Loucy (cell line): Measurements from ENCODE around the gene SVEP1.
"Not testable (repeated sequence)": the region's sequence is repeated elsewhere in the genome, so short reads cannot be mapped to it uniquely, and the experiment has no call there.

ENCODE experiments used
- H2AFZ ChIP-seq: fragments of 200-600 bp; sonication (generic); 2 replicates; pipeline ENCODE4 v1.6.0; 2016; ENCODE audit warnings: antibody characterized with exemption, mild to moderate bottlenecking, low read length, moderate library complexity
- H3F3A ChIP-seq: fragments of 200-600 bp; 2 replicates; pipeline ENCODE4 v1.6.0; 2016; ENCODE audit warnings: antibody characterized with exemption, low read depth, mild to moderate bottlenecking
- H3K27me3 ChIP-seq: fragments of 200-600 bp; sonication (generic); 2 replicates; pipeline ENCODE4 v1.6.1; 2014; ENCODE audit warnings: low read length, mild to moderate bottlenecking; ENCODE audit not compliant: insufficient read depth, poor library complexity, severe bottlenecking
- H3K36me3 ChIP-seq: fragments of 200-600 bp; sonication (generic); 2 replicates; pipeline ENCODE4 v1.6.1; 2016; ENCODE audit warnings: low read length; ENCODE audit not compliant: insufficient read depth
- H3K4me1 ChIP-seq: fragments of 200-600 bp; sonication (generic); 2 replicates; pipeline ENCODE4 v1.5.1; 2014; ENCODE audit warnings: low read length, mild to moderate bottlenecking; ENCODE audit not compliant: insufficient read depth, poor library complexity, severe bottlenecking
- H3K4me2 ChIP-seq: fragments of 200-600 bp; sonication (generic); 2 replicates; pipeline ENCODE4 v1.6.0; 2014; ENCODE audit warnings: antibody characterized with exemption, low read length, low read depth, mild to moderate bottlenecking; ENCODE audit not compliant: poor library complexity, severe bottlenecking
- H3K4me3 ChIP-seq: fragments of 200-600 bp; sonication (generic); 2 replicates; pipeline ENCODE4 v1.5.1; 2014; ENCODE audit warnings: low read length, mild to moderate bottlenecking, mixed read lengths; ENCODE audit not compliant: poor library complexity, severe bottlenecking
- H3K79me2 ChIP-seq: fragments of 200-600 bp; sonication (generic); 2 replicates; pipeline ENCODE4 v1.6.1; 2014; ENCODE audit warnings: low read length; ENCODE audit not compliant: insufficient read depth
- H3K9ac ChIP-seq: fragments of 200-600 bp; sonication (generic); 2 replicates; pipeline ENCODE4 v1.6.0; 2014; ENCODE audit warnings: mild to moderate bottlenecking, low read depth, low read length, moderate library complexity; ENCODE audit not compliant: poor library complexity, severe bottlenecking
- H3K9me2 ChIP-seq: fragments of 200-600 bp; sonication (generic); replicated peaks from 2 replicates; pipeline ENCODE4 v1.6.1; 2016; ENCODE audit warnings: low read depth, low read length, mixed read lengths
- H3K9me3 ChIP-seq: fragments of 200-600 bp; sonication (generic); 2 replicates; pipeline ENCODE4 v1.6.1; 2014; ENCODE audit warnings: mild to moderate bottlenecking, antibody characterized with exemption, low read length, low read depth; ENCODE audit not compliant: insufficient read depth
- H4K20me1 ChIP-seq: fragments of 200-600 bp; sonication (generic); 2 replicates; pipeline ENCODE4 v1.6.0; 2014; ENCODE audit warnings: antibody characterized with exemption, low read length, mild to moderate bottlenecking; ENCODE audit not compliant: insufficient read depth, poor library complexity, severe bottlenecking
- EZH2phosphoT487 ChIP-seq: fragments of 200-600 bp; IDR thresholded peaks from 2 replicates; pipeline ENCODE4 v1.6.1; 2018; ENCODE audit warnings: antibody characterized with exemption, mild to moderate bottlenecking, moderate library complexity, borderline replicate concordance
- TF ChIP-seq, protein P1 (sequence below): fragments of 200-600 bp; sonication (generic); conservative IDR thresholded peaks from 2 replicates; pipeline ENCODE4 v1.5.1; 2014; ENCODE audit warnings: mild to moderate bottlenecking, antibody characterized with exemption, low read length

SVEP1 gene

DNA sequence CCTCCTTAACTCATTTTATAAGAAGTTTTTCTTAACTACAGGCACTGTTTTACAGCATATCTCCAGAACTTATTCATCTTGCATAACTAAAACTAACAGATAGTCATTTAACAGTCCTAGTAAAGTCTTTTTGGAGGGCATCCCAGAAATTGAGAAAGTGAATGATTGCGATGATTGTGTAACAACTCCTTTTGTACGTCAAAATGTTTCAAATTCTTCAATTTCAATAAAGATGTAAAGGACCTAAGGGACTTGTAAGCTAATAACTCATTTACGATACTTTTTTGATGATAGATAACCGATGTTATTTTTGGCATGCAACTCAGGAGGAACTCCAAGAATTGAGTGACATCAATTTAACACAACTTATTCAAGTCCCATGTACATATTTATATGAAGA is 42.7 kb downstream of the SVEP1 start:
- Histone ChIP-seq H3K4me2 (no peak overlapping the region), H3K36me3 (no peaks in the 10 kb centered on the region), H4K20me1 (no peaks in the 10 kb centered on the region), H3K4me1 (no peaks in the 10 kb centered on the region), H3K4me3 (no peak overlapping the region), H3K79me2 (no peaks in the 10 kb centered on the region), H3K9me2 (no peaks in the 10 kb centered on the region), H2AFZ (no peak overlapping the region), H3K27me3 (no peaks in the 10 kb centered on the region), H3F3A (no peaks in the 10 kb centered on the region), H3K9me3 (no peaks in the 10 kb centered on the region), H3K9ac (no peak overlapping the region)
- TF ChIP-seq, protein P1, sequence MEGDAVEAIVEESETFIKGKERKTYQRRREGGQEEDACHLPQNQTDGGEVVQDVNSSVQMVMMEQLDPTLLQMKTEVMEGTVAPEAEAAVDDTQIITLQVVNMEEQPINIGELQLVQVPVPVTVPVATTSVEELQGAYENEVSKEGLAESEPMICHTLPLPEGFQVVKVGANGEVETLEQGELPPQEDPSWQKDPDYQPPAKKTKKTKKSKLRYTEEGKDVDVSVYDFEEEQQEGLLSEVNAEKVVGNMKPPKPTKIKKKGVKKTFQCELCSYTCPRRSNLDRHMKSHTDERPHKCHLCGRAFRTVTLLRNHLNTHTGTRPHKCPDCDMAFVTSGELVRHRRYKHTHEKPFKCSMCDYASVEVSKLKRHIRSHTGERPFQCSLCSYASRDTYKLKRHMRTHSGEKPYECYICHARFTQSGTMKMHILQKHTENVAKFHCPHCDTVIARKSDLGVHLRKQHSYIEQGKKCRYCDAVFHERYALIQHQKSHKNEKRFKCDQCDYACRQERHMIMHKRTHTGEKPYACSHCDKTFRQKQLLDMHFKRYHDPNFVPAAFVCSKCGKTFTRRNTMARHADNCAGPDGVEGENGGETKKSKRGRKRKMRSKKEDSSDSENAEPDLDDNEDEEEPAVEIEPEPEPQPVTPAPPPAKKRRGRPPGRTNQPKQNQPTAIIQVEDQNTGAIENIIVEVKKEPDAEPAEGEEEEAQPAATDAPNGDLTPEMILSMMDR, result no peak
- no peak for TF ChIP-seq EZH2phosphoT487

GRCh38 chr9:110534162-110534561 is 45.4 kb downstream of the SVEP1 start:
- H4K20me1 ChIP-seq, H3K79me2 ChIP-seq, H3K27me3 ChIP-seq, H3K4me3 ChIP-seq, H3K9ac ChIP-seq, H3K4me1 ChIP-seq, H2AFZ ChIP-seq, H3K4me2 ChIP-seq, H3K9me3 ChIP-seq, H3K36me3 ChIP-seq, H3F3A ChIP-seq, H3K9me2 ChIP-seq: not testable (repeated sequence)

DNA sequence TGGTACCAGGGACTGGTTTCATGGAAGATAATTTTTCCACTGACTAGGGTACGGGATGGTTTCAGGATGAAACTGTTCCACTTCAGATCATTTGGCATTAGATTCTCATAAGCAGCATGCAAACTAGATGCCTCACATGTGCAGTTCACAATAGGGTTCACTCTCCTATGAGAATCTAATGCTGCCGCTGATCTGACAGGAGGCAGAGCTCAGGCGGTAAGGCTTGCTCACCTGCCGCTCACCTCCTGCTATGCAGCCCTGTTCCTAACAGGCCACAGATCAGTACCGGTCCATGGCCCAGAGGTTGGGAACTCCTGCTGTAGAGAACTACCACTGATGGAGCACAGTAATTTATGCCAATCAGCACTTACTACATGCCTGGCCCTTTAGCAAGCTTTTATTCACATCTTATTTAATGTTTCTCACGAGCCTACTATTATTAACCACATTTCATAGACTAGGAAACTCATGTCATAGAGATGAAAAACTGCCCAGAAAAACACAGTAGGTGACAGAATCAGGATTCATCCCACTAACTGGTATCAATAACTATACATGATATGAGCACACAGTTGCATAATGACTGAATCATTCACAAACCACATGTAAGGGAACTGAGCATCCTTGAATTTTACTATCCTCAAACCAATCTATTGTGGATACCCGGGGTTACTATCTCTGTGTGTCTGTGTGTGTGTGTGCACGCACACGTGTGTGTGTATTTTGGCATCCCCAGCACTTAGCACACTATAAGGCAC is 46.5 kb downstream of the SVEP1 start:
- Histone ChIP-seq H3K27me3 (no peaks in the 10 kb centered on the region), H2AFZ (no peak overlapping the region), H3K9ac (no peak overlapping the region), H3K4me3 (no peak overlapping the region), H3K9me3 (no peaks in the 10 kb centered on the region), H3K4me2 (no peak overlapping the region), H3K4me1 (no peaks in the 10 kb centered on the region), H3K9me2 (no peaks in the 10 kb centered on the region), H3K36me3 (no peaks in the 10 kb centered on the region), H4K20me1 (no peaks in the 10 kb centered on the region), H3F3A (no peaks in the 10 kb centered on the region), H3K79me2 (no peaks in the 10 kb centered on the region)
- no peak for TF ChIP-seq EZH2phosphoT487

DNA sequence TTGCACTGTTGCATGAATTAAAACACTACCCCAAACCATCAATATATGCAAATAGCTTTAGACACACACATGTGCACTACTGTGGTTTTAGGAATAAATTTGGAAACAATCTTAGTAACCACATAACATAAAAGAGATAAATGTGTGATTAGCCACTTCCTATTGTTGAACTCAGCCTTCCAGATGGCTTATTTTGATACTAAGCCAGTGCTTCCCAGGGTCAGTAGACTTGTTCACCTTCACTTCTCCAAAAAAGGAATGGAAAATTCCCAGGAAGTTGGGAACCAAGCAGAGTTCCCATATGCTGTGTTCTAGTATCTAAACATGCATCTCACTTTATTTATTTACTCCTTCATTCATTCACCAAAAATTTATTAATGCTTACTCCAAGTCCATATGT is 47.8 kb downstream of the SVEP1 start:
- H3K4me2 ChIP-seq, result no peak overlapping the region

GRCh38 chr9:110531241-110531640 is 48.3 kb downstream of the SVEP1 start:
- H4K20me1 ChIP-seq, H3K4me1 ChIP-seq, H3F3A ChIP-seq, H2AFZ ChIP-seq, H3K4me2 ChIP-seq, H3K9me3 ChIP-seq, H3K27me3 ChIP-seq, H3K36me3 ChIP-seq, H3K9me2 ChIP-seq, H3K4me3 ChIP-seq, H3K9ac ChIP-seq, H3K79me2 ChIP-seq: not testable (repeated sequence)

More for the DNA sequence above, 47.8 kb downstream of the SVEP1 start:
- Histone ChIP-seq H3F3A (no peaks in the 10 kb centered on the region), H2AFZ (no peak overlapping the region), H4K20me1 (no peaks in the 10 kb centered on the region), H3K9me3 (no peaks in the 10 kb centered on the region), H3K9ac (no peak overlapping the region), H3K9me2 (no peaks in the 10 kb centered on the region), H3K4me3 (no peak overlapping the region), H3K36me3 (no peaks in the 10 kb centered on the region), H3K4me1 (no peaks in the 10 kb centered on the region), H3K79me2 (no peaks in the 10 kb centered on the region), H3K27me3 (no peaks in the 10 kb centered on the region)
- TF ChIP-seq, protein P1, result no peak
- TF ChIP-seq EZH2phosphoT487, result no peak
